ENCODE results near the gene LIN7A.

DNA sequence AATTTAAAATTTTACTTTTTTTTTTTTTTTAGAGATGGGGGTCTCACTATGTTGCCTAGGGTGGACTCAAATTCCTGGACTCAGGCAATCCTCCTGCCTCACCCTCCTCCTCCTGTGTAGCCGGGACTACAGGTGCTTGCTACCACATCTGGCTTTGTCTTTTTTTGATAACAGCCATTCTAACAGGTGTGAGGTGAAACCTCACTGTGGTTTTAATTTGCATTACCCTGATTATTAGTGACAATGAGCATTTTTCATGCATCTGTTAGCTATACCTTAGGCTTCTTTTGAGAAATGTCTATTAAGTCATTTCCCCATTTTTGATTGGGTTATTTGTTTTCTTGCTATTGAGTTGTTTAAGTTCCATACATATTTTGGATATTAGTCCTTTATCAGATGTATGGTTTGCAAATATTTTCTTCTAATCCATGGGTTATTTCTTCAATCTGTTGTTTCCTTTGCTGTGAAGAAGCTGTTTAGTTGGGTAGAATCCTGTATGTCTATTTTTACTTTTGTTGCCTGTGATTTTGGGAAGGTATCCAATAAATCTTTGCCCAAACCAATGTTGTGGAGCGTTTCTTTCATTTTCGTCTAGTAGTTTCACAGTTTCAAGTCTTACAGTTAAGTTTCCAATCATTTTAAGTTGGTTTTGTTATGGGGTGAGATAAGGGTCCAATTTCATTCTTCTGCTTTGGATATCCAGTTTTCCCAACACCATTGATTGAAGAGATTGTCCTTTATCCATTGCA, 134.9 kb downstream of the LIN7A start:
- no peak for TF ChIP-seq CTCF (IDR thresholded peaks at IDR 0.05)
- TF ChIP-seq EP300 (IDR thresholded peaks at IDR 0.05) = no peak
- TF ChIP-seq POLR2A (IDR thresholded peaks at IDR 0.05) = no peak

All from gastroesophageal sphincter (tissue), 3 donors.